OCI-LY7 (cell line): ENCODE results near the gene PPP1R11.

Experiments
- EZH2phosphoT487 ChIP-seq: fragments of 200-600 bp; sonication (generic); IDR thresholded peaks from 2 replicates; pipeline ENCODE4 v1.6.1; 2018; ENCODE audit warnings: low read depth, borderline replicate concordance, mild to moderate bottlenecking, mixed run types, antibody characterized with exemption, low read length, moderate library complexity, mixed read lengths
- TF ChIP-seq, protein P1 (sequence below): fragments of 200-600 bp; sonication (generic); conservative IDR thresholded peaks from 2 replicates; pipeline ENCODE4 v1.5.1; 2014; ENCODE audit warnings: mild to moderate bottlenecking, antibody characterized with exemption, low read length, moderate library complexity, mixed read lengths

DNA sequence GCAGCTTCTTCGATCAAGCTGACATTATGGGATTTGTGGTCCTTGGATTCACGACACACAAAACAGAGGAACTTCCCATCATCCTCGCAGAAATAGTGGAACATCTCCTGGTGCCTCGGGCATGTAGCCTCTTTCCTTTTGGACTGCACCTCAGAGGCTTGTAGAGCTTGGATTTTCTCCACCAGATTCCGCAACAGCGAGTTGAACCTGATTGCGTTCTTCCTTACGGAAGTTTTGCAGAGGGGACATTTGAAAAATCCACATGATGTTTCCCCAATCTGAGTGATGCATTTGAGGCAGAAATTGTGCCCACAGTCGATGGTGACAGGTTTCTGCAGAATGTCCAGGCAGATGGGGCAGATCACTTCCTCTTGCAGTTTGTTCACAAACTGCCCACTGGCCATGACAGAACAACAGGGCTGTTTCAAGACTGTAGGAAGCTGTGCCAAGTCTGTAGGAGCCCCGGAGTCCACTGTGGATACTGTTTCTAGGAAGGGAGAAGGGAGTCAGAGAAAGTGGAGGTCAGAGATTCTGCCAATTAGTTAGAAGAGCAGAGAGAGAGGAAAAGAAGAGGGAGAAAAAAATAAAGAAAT lies 45.5 kb downstream of the PPP1R11 start:
- TF ChIP-seq EZH2phosphoT487: no peak
- TF ChIP-seq, protein P1, sequence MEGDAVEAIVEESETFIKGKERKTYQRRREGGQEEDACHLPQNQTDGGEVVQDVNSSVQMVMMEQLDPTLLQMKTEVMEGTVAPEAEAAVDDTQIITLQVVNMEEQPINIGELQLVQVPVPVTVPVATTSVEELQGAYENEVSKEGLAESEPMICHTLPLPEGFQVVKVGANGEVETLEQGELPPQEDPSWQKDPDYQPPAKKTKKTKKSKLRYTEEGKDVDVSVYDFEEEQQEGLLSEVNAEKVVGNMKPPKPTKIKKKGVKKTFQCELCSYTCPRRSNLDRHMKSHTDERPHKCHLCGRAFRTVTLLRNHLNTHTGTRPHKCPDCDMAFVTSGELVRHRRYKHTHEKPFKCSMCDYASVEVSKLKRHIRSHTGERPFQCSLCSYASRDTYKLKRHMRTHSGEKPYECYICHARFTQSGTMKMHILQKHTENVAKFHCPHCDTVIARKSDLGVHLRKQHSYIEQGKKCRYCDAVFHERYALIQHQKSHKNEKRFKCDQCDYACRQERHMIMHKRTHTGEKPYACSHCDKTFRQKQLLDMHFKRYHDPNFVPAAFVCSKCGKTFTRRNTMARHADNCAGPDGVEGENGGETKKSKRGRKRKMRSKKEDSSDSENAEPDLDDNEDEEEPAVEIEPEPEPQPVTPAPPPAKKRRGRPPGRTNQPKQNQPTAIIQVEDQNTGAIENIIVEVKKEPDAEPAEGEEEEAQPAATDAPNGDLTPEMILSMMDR: no peak
